Measurements from ENCODE around the gene LRP5. TPM values are rescaled to one million over a fixed set of nuclear protein-coding genes. Genes with fewer than 3 reads are reported as not detected.

The LRP5 gene
- total RNA-seq: 100 to 1,000 TPM in 1 of 2 donors, 10 to 100 TPM in 1; 86.8 to 106 TPM
- long read RNA-seq, partial matches to known transcripts: 21 of 42 reads
- long read RNA-seq, other reads (novel, unspliced or antisense): 21 of 42 reads

DNA sequence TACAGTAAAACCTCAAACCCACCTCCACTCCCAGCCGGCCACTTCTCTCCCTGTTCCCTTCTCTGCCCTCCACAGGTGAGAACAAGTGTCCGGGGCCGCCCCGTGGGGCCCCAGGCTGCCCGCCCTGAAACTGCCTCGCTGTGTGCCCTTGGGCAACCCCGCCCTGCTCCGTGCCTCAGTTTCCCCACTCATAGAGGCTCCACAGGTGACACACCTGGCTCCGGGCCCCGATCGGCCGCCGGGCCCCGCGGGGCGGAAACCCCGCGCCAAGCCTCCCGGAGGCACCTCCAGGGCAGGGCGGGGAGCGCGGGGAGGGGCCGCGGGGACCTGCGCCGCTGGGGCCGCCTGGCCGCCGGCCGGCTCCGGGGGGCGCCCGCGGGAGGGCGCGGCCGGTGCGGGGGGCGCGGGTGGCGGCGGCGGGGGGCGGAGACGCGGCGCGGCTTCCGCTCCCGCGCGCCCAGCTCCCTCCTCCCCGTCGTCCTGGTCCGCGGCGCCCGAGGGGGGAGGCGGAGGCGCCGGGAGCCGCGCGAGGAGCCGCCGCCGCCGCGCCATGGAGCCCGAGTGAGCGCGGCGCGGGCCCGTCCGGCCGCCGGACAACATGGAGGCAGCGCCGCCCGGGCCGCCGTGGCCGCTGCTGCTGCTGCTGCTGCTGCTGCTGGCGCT lies at the start of gene LRP5:
Gene LRP5, plus strand, starts transcription at position 475 of the 663 bp plus-strand sequence. Its CDS starts 124 bp downstream, at position 599.
- ATAC-seq (peak; percentile 38), DNase-seq (peak in 1 of 2 donors; percentile 63)
- intact Hi-C loops (cut with DNase I, micrococcal nuclease): no loop called here

DNA sequence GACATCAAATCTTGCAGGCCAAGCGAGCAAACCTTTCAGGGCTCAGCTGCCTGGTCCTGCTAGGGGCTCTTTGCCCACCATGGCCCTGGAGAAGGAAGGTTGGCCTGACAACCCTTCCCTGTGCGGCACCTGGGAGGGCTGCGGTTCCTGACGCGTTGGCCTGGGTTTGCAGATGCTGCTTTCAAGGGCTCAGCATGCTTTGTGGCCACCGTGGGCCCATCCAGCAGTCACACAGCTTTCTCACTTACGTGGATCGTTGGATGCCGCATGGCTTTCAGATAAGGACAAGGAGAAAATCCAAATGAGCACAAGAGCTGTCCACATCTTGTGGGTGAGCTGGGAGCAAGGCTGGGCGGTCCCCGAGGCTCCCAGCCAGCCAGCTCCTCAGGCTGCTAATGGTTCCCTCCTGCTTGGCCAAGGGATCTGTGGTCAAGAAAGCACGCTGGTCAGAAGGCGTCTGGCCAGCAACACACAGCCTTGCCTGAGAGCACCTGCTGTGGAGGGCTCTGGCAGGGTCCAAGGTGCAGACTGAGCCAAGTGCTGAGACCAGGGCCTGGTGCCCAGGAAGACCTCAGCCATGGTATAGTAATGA lies 48.9 kb upstream of the LRP5 start:
- intact Hi-C loops (cut with DNase I, micrococcal nuclease): no loop called here
- no peak for ATAC-seq

DNA sequence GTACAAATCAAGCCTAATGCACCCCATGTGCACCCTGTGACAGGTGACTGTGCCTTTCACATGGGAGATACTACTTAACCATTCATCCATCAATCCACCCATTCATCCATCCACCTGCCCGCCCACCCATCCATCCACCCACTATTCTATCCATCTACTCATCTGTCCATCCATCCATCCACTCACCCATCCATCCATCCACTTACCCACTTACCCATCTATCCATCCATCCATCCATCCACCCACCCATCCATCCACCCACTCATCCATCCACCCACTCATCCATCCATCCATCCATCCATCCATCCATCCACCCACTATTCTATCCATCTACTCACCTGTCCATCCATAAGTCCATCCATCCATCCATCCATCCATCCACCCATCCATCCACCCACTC lies 48.1 kb upstream of the LRP5 start:
- ATAC-seq (no peak), DNase-seq (no peak)
- intact Hi-C loops (cut with DNase I, micrococcal nuclease): no loop called here

More for the DNA sequence above, 48.9 kb upstream of the LRP5 start:
- no peak for DNase-seq

DNA sequence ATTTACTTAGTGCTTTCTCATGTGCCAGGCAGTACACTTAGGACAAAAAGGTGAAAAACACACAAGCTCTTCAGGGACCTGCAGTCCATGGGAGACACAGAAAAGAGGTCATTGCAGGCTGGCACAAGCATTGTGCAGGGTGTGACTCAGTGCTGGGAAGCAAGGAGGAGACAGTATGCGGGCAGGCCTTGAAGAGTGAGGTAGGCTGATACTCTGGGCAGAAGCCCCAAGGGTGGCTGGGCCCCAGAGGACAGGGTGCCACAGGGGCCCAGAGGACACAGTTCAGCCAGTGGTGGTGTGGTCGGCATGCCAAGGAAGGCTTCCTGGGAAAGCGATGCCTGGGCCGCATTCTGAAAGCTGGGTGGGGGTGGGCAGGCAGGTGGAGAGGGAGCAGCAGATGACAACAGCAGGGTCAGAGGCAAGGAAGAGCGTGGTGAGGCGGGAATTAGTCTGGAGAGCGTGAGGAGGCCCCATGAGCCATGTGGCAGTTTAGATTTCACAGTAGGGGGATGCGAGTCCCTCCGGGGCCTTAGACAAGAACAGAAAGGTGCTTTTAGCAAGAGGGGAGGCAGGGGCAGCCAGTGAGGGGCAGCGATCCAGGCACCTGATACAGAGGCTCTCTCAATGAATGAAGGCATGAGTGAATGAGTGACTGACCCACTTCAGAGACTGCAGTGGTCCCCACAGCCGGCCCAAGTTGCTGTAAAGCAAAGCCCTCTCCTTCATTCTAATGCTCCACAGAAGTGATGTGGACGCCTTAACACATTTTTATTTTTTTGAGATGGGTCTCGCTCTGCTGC lies 47.5 kb upstream of the LRP5 start:
- ATAC-seq (no peak), DNase-seq (no peak)
- intact Hi-C loops (cut with DNase I, micrococcal nuclease): no loop called here

DNA sequence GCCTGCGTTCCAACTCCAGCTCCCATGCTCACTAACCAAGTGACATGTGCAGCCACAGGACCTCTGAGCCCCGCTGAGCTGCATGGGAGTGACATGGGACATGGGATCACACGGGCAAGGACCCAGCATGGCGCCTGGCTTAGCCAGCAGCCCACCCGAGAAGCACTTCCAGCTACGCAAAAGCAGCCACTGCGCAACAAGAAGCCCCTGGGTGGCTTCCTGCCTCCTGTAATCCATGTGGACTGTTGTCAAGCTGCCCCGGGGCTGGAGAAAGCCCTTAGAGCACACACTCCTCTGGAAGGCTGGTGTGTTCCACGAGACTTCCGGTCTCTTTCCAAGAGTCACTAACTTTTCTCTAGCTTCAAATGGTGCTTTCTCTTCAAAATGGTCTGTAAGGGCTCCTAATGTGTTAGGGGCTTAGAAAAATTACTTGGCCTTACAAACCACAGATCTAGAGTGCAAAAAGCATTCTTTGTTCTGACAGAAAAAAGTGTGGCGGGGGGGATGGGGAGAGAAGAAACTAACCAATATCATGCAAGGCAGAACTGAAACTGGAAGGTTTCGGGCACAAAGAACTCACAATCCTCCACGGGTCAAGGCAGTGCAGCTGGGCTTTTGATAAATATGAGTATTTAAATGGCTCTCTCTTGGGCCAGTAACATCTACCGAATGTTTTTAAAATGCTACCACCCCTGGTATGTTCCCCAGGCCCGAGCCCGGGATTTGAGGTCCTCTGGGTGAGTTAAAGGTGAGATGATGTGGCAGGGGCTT lies 46.1 kb upstream of the LRP5 start:
- DNase-seq: no peak
- intact Hi-C loops (cut with DNase I, micrococcal nuclease): no loop called here
- no peak for ATAC-seq

DNA sequence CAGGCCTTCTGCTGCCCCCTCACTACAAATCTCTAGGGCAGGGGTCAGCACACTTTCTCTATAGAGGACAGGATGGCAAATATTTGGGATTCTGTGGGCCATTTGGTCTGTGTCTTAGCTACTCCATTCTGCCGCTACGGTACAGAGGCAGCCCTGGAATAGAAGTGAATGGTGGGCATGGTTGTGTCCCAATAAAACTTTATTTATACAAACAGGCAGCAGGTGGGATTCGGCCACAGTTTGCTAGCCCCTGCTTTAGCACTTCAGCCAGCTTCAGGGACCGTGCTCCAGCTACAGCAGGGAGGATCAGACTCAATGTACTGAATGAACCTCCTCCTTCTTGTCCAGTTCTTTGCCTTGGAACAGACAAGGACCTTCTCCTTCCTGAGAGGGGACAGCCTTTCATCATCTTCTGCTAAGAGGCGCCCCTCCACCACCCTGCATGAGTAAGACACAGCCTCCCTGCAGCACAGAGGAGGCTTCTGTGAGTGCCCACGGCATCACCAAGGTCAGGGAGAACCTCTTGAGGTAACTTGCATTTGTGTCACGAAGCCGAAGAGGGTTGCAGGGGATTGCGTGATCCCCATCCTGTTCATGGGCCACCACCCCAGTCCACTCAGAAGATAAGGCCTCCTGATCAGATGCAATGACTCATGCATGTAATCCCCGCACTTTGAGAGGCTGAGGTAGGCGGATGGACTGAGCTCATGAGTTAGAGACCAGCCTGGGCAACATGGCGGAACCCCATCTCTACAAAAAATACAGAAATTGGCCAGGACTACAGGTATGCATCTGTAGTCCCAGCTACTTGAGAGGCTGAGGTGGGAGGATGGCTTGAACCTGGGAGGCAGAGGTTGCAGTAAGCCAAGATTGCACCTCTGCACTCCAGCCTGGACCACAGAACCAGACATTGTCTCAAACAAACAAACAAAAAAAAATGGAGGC lies 45.2 kb upstream of the LRP5 start:
- DNase-seq: no peak
- intact Hi-C loops (cut with DNase I, micrococcal nuclease): no loop called here
- ATAC-seq: no peak

DNA sequence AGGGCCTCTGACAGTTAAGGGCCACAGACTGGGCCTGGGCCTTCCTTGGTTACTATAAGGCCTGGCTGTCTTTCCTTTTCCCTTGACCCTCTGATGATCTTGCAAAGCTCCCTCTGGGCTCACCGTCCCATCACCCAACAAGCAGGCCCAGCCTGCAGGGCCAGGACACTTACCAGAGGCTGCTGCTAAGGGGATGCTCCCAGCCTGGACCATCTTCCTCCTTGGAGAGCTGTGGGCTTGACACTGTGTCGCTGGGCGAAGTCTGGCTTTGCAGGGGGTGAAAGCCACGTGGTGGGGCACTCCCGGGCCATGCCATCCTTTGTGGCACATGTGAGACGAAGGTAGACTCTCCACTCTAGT lies 44.5 kb upstream of the LRP5 start:
- intact Hi-C loops (cut with DNase I, micrococcal nuclease): no loop called here

DNA sequence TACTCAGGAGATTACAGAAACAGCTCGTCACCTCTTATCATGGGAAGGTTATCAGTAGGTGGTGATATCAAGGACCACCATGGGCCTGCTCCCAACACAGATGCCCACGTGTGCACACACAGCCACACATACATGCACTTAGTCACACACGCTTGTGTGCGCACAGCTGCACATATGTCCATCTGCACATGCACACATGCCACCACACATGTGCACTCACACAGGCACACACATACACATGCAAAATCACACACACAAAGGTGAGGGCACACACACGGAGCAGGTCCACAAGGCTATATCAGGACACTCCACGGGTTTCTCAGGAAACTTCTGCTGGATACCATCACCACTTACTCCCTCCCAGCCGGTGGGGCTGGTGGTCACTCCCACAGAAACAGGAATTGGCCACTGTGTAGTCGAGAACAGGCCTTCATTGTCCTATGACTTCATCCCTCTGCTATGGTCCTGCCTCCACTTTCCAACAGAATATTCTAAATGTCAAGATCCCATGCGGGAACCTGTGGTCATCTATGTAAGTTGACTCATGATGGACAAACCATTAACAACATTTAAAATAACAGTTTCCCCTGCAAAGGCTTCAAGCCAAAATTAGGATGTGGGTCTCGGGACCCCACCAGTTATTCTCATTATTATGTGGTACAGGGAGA lies 42.8 kb upstream of the LRP5 start:
- intact Hi-C loops (cut with DNase I, micrococcal nuclease): no loop called here
- DNase-seq (no peak), ATAC-seq (no peak)

More for the DNA sequence above, 44.5 kb upstream of the LRP5 start:
- DNase-seq (no peak), ATAC-seq (no peak)

DNA sequence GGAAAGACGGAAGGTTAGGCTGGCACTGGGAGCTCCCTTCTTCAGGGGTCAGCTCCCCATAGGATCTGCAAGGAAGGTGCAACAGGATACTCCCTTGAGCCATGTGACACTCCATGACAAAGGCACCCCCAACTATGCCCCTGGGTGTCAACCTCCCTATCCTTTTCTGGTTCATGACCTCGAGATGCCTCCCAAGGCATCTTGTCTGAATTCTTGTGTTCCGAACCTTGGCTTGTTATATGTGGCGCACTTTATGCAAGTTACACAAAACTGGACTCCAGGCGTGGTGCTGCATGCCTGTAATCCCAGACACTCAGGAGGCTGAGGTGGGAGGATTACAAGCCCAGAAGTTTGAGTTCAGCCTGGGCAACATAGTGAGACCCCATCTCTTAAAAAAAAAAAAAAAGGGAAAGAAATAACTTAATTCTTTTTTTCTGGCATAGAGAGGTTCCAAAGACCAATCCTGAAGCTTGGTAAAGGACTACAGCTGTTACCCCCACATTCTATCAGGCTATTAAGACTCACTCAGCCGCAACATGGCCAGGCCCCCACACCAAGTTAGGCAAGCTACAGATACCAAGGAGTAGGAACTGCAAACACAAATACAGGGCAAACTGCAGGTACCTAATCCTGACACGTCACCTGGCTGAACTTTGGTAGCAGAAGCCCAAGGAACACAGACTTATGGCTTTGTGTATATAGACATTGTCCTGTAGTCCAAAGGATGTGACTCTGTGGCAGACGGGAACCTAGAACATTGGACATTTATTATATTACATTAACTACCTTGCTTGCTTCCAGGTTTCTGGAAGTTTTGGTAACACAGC lies 42.0 kb upstream of the LRP5 start:
- intact Hi-C loops (cut with DNase I, micrococcal nuclease): no loop called here
- DNase-seq (peak in 1 of 2 donors; percentile 61), ATAC-seq (peak; percentile 59)

DNA sequence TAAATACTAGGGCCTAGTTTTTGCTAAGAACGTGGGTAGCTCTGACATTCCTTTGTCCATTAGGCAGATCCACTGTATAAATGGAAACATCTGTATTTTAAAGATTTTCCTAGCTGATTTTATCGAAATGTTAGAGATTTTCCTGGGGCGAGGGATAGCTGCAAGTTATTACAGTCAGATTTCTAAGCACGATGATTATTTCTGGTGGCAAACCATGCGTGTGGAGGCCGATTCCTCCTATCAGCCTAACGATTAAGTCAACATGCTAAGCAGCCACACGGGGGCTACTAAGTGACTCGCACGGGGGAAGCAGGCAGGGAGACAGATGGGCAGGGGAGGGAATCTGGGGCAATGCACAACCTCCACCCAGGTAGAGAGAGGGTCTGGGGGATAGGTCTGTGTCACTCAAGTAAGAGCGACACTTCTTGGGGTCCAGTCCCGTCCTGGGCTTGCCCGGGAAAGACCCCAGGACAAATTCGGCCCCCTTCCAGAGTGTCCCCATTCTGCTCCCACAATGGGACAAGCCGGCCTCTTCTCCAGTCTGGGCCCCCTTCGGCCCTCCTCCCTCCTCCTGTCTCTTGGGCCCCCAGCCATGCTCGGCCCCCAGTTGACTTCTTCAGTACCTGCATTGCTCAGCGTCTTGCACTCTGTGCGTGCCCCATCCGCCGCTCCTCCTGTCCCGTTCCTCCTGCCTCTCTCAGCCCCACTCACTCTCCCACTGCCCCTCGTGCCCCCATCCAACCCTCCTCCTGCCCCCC lies 41.2 kb upstream of the LRP5 start:
- ATAC-seq (peak; percentile 36), DNase-seq (peak; percentile 51 to 68)
- intact Hi-C loops (cut with DNase I, micrococcal nuclease): no loop called here

DNA sequence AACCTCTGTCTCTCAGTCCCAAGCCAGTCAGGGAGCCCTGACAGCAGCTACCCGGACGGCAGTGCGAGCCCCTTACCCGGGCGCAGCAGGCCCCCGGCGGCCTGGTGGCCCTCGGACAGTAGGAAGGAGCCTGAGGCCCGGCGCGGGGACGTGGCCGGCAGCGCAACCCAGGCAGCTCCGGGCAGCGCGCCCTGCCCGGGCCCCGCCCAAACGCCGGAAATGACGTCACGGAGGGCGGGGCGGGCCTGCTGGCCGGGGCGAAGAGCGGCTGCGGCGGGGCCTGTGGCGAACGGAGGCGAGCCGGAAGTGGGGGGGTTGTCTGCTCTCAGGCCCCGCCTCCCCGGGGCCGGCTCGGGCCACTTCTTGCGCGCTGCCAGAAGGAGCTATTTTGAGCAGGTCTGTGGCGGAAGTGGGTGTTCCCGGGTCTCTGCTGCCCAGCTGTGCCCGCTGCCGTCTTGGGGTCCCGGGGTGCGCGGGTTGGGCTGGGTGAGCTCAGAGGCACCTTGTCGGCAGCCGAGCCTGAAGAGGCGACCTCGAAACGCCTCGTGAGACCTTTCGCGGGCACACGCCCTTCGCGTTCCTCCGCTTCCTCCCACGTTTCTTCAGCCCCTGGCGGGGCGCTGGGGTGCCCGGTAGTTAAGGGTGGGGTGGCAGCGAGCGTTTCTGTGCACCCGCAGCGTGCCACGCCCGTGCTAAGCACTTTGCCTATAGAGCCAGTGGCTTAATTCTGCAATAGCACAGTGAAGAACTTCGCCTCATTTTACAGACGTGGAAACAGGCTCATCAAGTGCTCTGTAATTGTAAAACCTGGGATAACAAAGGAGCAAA lies 40.4 kb upstream of the LRP5 start, which contains the start of gene C11orf24:
Gene C11orf24, minus strand, starts transcription at position 193 of the 828 bp plus-strand sequence. CDS start 8,206 bp downstream, outside the sequence.
- intact Hi-C loops (cut with DNase I, micrococcal nuclease): no loop called here
- DNase-seq (peak; percentile 96), ATAC-seq (peak; percentile 88)

DNA sequence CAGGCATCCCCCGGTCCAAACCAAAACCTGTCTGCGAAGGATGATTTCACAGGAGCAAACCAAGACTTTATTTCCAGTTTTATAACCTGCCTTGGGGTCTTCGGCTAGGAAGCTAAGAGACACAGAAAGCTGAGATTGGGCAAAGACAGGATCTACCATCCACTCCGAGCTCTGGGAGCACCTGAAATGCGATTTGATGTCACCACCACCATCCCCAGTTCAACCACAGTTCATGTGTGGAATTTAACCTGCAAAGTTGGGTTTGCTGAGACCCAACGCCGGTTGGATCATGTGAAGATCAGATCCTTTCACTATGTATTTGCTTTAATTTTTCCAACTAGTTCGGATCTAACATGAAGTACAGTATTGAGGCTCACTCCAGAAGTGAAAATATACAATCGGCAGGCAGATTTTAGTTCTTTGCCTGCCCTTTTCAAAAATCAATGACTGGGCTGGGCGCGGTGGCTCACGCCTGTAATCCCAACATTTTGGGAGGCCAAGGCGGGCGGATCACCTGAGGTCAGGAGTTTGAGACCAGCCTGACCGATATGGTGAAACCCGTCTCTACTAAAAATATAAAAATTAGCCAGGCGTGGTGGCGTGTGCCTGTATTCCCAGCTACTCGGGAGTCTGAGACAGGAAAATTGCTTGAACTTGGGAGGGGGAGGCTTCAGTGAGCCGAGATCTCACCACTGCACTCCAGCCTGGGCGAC lies 39.2 kb upstream of the LRP5 start:
- ATAC-seq: no peak
- intact Hi-C loops (cut with DNase I, micrococcal nuclease): no loop called here
- DNase-seq: no peak

DNA sequence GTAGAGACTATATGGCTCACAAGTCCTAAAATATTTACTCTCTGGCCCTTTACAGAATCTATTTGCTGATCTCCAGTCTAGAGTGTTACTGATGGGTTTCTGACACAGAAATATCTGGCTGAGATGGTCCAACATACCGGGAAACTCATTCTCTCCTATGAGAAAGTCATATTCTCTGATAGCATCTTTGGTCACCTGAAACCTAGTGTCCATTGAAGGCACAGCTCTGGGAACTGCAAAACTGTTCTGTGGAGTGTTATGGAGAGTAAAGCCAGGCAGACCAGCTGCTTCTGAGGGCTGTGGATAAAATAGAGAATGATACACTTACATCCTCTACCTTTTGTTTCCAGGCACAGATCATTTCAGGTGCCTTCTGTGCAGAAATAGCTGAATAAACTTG lies 38.1 kb upstream of the LRP5 start:
- no peak for DNase-seq
- intact Hi-C loops (cut with DNase I, micrococcal nuclease): no loop called here
- no peak for ATAC-seq

DNA sequence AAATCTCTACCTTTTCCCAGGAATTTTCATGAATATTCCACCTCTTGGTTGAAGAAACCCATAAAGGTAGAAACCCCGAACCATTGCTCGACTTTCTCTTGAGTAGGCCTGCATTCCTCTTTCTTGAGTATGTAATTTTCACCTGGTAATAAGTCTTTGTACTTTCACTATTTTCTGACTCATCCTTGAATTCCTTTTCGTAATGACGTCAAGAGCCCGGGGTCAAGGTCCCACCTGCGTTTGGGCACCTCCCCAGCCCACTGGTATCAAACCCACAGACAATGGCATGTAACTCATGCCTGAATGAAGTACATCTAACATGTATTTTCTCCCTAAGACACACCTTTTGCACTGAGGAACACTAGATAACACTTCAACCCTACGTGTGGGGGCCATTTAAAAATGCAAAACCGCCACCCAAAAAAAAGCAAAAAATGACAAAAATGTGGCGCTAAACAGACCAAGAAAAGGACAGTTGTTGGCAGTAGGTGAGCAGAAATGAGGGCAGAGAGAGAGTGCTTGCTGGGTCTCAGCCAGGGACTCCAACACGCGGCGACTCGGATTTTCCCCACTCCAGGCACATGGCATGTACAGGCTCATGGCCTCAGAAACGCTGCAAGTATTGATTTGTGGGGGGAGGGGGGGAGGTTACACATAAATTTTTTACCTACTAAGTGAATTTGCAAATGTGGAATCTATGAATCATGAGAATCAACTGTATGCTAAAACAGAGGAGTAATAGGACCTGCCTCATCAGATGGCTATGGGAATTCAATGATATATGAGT lies 36.5 kb upstream of the LRP5 start:
- DNase-seq: no peak
- intact Hi-C loops (cut with DNase I, micrococcal nuclease): no loop called here
- no peak for ATAC-seq

Data from left colon (tissue), 2 donors.